Activated CD4-positive, alpha-beta memory T cell treated with anti-CD3 and anti-CD28 coated beads, Interleukin-2, amount 10 ng/mL, durations not matched to agents 7 days and 5 days (primary cell): ENCODE results near the gene CEPT1. TPM values are rescaled to one million over a fixed set of nuclear protein-coding genes. Genes with fewer than 3 reads are reported as not detected.

ENCODE experiments used
- CTCF ChIA-PET: fragments of 350-600 bp; sonication (Branson Sonifier 250); formaldehyde crosslinking; loops from one replicate; lab custom pipeline; 2021; ENCODE audit warnings: antibody characterized with exemption, inconsistent platforms; lab: Charles Lee
- POLR2A ChIA-PET: fragments of 350-600 bp; sonication (Branson Sonifier 250); formaldehyde crosslinking; loops from one replicate; lab custom pipeline; 2021; ENCODE audit warnings: antibody characterized with exemption; lab: Charles Lee
- DNase-seq: peaks from one replicate; pipeline ENCODE4 v3.0.0-alpha.2; 2020
- H3K27ac Mint-ChIP-seq: one replicate; pipeline ENCODE4 v1.8.0; 2021; ENCODE audit warnings: mild to moderate bottlenecking, mixed read lengths
- H3K27me3 Mint-ChIP-seq: one replicate; pipeline ENCODE4 v1.8.0; 2021; ENCODE audit warnings: mixed read lengths
- H3K36me3 Mint-ChIP-seq: one replicate; pipeline ENCODE4 v1.8.0; 2021; ENCODE audit warnings: low read depth, mixed read lengths
- H3K4me1 Mint-ChIP-seq: one replicate; pipeline ENCODE4 v1.8.0; 2021; ENCODE audit warnings: mixed read lengths
- H3K4me3 Mint-ChIP-seq: one replicate; pipeline ENCODE4 v1.8.0; 2021; ENCODE audit warnings: mild to moderate bottlenecking, mixed read lengths
- H3K9me3 Mint-ChIP-seq: one replicate; pipeline ENCODE4 v1.8.0; 2021; ENCODE audit warnings: mixed read lengths
- total RNA-seq, 2 experiments: library from RNA; stranded (reverse); gene quantifications; one replicate each; pipeline ENCODE4 v1.2.3, GENCODE V29; 2021

The CEPT1 gene
- total RNA-seq, 2 experiments from 2014 or later = 31.0 to 32.5 TPM

DNA sequence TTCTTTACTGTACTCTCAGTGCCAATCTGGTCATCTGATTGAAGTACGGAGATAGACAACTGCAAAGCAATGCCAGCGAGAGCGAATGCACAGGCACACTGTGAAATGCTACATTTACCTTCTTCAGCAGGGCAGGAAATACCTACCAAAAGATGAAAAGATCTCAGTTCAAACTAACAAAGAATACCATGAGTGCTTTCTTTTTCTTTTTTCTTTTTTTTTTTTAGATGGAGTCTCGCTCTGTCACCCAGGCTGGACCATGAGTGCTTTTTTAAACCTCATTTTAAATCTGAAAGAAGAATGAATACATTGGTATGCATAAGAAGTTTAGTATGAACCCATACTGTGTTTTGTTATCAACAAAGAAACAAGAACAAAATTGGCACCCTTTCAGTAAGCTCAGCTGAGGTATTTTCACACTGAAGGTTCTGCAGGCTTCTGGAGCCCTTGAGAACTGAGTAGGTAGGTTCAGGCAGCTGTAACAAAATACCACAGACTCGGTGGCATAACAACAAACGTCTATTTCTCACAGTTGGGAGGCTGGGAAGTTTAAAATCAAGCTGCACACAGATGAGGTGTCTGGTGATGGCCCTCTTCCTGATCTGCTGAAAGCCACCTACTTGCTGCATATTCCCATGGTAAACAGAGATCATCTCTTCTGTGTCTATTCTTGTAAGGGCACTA lies 85.8 kb downstream of the CEPT1 start:
- H3K9me3 Mint-ChIP-seq = no peaks in the 10 kb centered on the region
- peak overlapping the region; percentile 27 for H3K4me3 Mint-ChIP-seq
- peaks cover 3% of the 10 kb centered on the region for H3K36me3 Mint-ChIP-seq
- no peak for DNase-seq
- H3K27ac Mint-ChIP-seq = peak overlapping the region; percentile 50
- POLR2A ChIA-PET = interaction anchor here (1.2 to 3.5 kb wide), 3 partner anchors 10 to 43 kb away, joined by 3 to 28 read pairs (median 9); no protein-coding TSS in a partner anchor
- CTCF ChIA-PET = interaction anchor here (0.9 to 3.6 kb wide), 11 partner anchors 8 to 542 kb away, joined by 3 to 17 read pairs (median 4); no protein-coding TSS in a partner anchor
- no peaks in the 10 kb centered on the region for H3K27me3 Mint-ChIP-seq
- H3K4me1 Mint-ChIP-seq = peaks cover 80% of the 10 kb centered on the region

DNA sequence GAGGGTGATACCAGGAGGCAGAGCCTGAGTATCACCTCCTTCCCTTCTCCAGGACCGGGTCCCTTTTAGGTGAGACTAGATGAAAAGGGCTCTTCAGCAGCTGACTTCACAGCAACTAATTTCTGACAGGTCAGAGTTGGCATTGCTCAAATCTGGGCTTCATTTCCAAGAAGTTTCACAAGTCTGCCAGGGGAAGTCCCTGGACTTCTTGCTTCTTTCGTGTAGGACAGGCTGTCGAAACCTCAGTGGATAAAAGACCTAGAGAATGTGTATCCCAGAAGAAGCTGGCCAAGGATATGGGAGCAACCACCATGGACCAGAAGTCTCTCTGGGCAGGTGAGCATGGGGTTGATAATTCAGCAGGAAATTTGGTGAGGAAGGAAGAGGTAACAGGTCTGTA lies 87.4 kb downstream of the CEPT1 start, which contains the start of gene CHI3L2:
Gene CHI3L2, plus strand, starts transcription at position 280 of the 400 bp plus-strand sequence. Its CDS starts 17 bp downstream, at position 297.
- Mint-ChIP-seq H3K36me3 (peaks cover 3% of the 10 kb centered on the region), H3K27me3 (no peaks in the 10 kb centered on the region), H3K4me3 (no peak within 1 kb of the TSS), H3K4me1 (peaks cover 65% of the 10 kb centered on the region), H3K27ac (no peak within 1 kb of the TSS), H3K9me3 (no peaks in the 10 kb centered on the region)
- POLR2A ChIA-PET = interaction anchor here (0.7 to 3.5 kb wide), 3 partner anchors 9 to 24 kb away, joined by 3 to 28 read pairs (median 7); no protein-coding TSS in a partner anchor
- DNase-seq = no peak
- CTCF ChIA-PET = no interaction called here

DNA sequence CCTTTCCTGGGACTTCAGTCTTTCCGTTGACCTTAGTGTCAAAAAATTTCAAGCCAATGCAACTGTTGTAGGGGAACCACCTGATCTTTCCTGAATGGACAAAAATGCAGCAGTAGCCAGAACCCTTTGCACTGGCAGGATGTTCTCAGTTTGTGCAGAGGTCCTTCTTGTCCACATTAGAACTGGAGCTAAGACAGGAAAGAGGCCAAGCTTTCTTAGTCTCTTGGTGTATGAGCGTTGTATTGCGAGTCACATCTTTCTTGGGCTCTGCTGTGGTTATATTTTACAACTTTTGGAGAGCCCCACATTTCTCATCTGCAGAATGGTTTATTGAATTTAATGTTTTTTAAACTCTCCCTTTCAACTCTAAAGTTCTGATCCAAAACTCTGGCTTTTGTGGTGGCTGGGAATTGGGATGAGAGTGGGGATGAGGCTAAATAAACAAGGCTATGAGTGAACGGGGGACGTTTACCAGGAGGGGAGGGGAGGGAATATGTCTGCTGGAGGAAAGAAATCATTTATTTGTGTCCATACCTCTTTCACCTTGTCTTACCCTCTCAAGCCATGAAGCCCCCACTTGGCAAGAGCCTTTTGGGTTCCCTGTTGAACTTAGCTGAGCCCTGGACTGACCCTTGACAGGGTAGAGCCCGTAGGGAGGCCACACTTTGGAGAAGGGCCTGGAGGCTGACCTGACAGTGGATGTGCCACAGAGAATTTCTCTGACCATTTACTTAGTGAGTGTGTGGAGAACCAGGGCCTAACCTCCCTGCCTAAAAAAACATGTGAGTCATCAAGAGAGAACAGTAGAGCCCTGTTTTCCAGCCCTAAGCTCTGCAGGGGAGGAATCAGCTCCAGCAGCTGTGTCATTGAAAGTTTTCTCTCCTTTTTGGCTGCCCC lies 88.1 kb downstream of the CEPT1 start:
- H3K9me3 Mint-ChIP-seq = no peaks in the 10 kb centered on the region
- peaks cover 59% of the 10 kb centered on the region for H3K4me1 Mint-ChIP-seq
- POLR2A ChIA-PET = interaction anchor here (1.0 to 3.5 kb wide), 4 partner anchors 10 to 12 kb away, joined by 3 to 28 read pairs (median 6); no protein-coding TSS in a partner anchor
- H3K4me3 Mint-ChIP-seq = no peak overlapping the region
- peaks cover 3% of the 10 kb centered on the region for H3K36me3 Mint-ChIP-seq
- no peaks in the 10 kb centered on the region for H3K27me3 Mint-ChIP-seq
- no peak for DNase-seq
- CTCF ChIA-PET = interaction anchor here (0.9 to 1.9 kb wide), 6 partner anchors 9 to 174 kb away, joined by 3 to 9 read pairs (median 6); no protein-coding TSS in a partner anchor
- no peak overlapping the region for H3K27ac Mint-ChIP-seq

DNA sequence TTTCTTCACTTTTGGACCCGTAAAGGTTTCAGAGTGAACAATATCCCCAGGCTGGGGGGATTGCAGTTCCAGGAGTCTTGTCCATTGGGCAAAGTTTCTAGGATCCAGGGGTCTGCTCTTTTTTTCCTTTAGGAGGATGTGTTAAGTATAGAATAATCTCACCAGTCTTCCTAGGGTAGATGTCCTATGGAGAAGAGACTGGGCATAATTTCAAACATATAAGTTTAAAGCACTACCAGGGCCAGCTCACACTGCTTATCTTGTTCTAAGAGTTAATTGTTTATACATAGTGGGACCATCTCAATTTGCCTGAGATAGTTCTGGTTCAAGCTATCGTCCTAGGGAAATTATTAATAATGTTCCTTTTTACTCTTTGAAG lies 88.7 kb downstream of the CEPT1 start:
- ChIA-PET POLR2A (interaction anchor here (1.1 to 1.5 kb wide), 2 partner anchors 10 to 13 kb away, joined by 3 to 5 read pairs; no protein-coding TSS in a partner anchor), CTCF (interaction anchor here (0.9 to 1.9 kb wide), 6 partner anchors 9 to 173 kb away, joined by 3 to 9 read pairs (median 6); no protein-coding TSS in a partner anchor)
- no peaks in the 10 kb centered on the region for H3K9me3 Mint-ChIP-seq
- DNase-seq = no peak
- H3K36me3 Mint-ChIP-seq = peaks cover 3% of the 10 kb centered on the region
- H3K27ac Mint-ChIP-seq = no peak overlapping the region
- no peak overlapping the region for H3K4me3 Mint-ChIP-seq
- H3K27me3 Mint-ChIP-seq = no peaks in the 10 kb centered on the region
- peaks cover 53% of the 10 kb centered on the region for H3K4me1 Mint-ChIP-seq

DNA sequence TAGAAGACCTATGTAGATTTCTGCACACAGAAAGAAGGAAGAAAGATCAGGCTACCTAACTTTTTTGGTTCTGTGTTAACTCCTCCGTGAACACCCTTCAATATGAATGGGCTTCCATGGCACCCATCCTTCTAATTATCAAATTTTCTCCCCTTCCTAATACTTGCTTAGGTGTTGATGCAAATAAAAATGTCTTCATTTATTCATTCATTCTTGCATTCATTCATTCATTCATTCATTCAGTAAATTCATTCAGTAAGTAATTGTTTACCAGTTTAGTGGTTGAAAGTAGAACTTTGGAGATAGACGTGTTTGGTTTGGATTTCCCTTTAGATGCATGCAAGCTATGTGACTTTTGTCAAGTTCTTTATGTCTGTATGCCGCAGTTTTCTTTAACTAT lies 92.1 kb downstream of the CEPT1 start:
- Mint-ChIP-seq H3K27me3 (no peaks in the 10 kb centered on the region), H3K4me3 (no peak overlapping the region), H3K36me3 (peaks cover 3% of the 10 kb centered on the region), H3K27ac (no peak overlapping the region), H3K9me3 (no peaks in the 10 kb centered on the region), H3K4me1 (peaks cover 31% of the 10 kb centered on the region)
- POLR2A ChIA-PET = no interaction called here
- CTCF ChIA-PET = interaction anchor here (1.2 kb wide), 1 partner anchor 33 kb away, joined by 3 read pairs; no protein-coding TSS in a partner anchor
- no peak for DNase-seq

DNA sequence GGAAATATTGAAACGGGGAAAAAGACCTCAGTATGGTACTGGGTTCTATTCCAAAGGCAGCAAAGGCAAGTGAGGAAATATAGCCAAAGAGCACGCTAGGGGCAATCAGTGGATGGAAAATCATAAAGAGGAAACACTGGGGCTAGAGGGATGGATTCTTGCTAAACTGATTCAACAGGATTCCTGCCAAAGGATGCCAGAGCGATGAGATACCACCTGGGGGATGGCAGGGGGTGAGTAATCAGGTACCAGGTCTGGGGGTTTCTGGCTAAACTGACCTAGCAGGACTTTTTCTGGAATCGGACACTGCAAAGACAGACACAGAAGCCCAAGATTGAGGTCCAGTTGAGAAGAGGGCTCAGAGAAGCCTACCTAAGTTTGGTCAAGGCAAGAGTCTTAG lies 94.2 kb downstream of the CEPT1 start:
- H3K36me3 Mint-ChIP-seq = peaks cover 11% of the 10 kb centered on the region
- ChIA-PET CTCF (no interaction called here), POLR2A (no interaction called here)
- DNase-seq = no peak
- no peak overlapping the region for H3K4me3 Mint-ChIP-seq
- no peaks in the 10 kb centered on the region for H3K9me3 Mint-ChIP-seq
- no peak overlapping the region for H3K27ac Mint-ChIP-seq
- peaks cover 9% of the 10 kb centered on the region for H3K4me1 Mint-ChIP-seq
- H3K27me3 Mint-ChIP-seq = no peaks in the 10 kb centered on the region

Other genes with a start within 250 kb of the CEPT1 start
- gene LRIF1, start 176.3 kb upstream of the CEPT1 start, total RNA-seq = 10 to 100 TPM; 25.7 to 26.9 TPM
- gene DRAM2, start 130 bp upstream of the CEPT1 start, total RNA-seq = 10 to 100 TPM; 33.0 to 38.0 TPM
- 100 to 1,000 TPM; 207 to 210 TPM for gene DENND2D, start 60.4 kb downstream of the CEPT1 start, total RNA-seq
- 1 to 10 TPM; 8.5 to 9.0 TPM for gene CHI3L2, start 87.5 kb downstream of the CEPT1 start, total RNA-seq
- gene CHIA, start 150.6 kb downstream of the CEPT1 start, total RNA-seq = not detected